Suprapubic skin (tissue), 4 donors: ENCODE measurements around the gene PLCB1.

ENCODE experiments used
- EP300 ChIP-seq: sonication (generic); formaldehyde crosslinking; IDR thresholded peaks from one replicate; pipeline ENCODE4 v1.6.1; 2017; ENCODE audit warnings: antibody characterized with exemption
- POLR2A ChIP-seq, 2 donors: fragments of 450-650 bp; IDR thresholded peaks; one replicate each; pipeline ENCODE4 v1.6.1; 2017; ENCODE audit warnings: antibody characterized with exemption in 2 of 2, mild to moderate bottlenecking in 2 of 2, moderate library complexity in 2 of 2
- POLR2AphosphoS5 ChIP-seq, 3 donors: sonication (generic); formaldehyde crosslinking; IDR thresholded peaks; one replicate each; pipeline ENCODE4 v1.6.1; 2017; ENCODE audit warnings: antibody characterized with exemption in 3 of 3
- TF ChIP-seq, protein P1 (sequence below), 2 donors: fragments of 200-600 bp in 1 of 2; fragments of 450-650 bp in 1 of 2; sonication (generic) in 1 of 2; IDR thresholded peaks; one replicate each; pipeline ENCODE4 v1.5.1; 2016 to 2019; ENCODE audit warnings: antibody characterized with exemption in 2 of 2, mild to moderate bottlenecking in 1 of 2, moderate library complexity in 1 of 2

DNA sequence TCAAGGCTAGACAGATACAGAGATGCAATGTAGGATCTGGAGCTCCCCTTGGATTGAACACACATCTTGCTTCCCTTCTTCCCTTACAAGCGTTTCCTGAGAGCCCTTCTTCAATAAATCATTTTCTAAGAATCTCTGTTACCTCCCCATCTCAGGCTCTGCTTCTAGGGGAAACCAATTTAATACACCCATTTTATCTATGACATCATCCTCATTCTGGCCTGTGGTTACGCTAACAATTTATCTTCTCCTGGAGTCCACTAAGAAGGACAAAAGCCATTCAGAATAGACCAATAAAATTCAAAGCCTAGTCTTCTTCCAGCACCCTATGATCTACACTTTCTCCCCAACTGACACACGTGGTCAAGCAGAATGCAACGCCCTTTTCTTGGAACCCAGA is 390.1 kb downstream of the PLCB1 start:
- TF ChIP-seq, protein P1, sequence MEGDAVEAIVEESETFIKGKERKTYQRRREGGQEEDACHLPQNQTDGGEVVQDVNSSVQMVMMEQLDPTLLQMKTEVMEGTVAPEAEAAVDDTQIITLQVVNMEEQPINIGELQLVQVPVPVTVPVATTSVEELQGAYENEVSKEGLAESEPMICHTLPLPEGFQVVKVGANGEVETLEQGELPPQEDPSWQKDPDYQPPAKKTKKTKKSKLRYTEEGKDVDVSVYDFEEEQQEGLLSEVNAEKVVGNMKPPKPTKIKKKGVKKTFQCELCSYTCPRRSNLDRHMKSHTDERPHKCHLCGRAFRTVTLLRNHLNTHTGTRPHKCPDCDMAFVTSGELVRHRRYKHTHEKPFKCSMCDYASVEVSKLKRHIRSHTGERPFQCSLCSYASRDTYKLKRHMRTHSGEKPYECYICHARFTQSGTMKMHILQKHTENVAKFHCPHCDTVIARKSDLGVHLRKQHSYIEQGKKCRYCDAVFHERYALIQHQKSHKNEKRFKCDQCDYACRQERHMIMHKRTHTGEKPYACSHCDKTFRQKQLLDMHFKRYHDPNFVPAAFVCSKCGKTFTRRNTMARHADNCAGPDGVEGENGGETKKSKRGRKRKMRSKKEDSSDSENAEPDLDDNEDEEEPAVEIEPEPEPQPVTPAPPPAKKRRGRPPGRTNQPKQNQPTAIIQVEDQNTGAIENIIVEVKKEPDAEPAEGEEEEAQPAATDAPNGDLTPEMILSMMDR (IDR thresholded peaks at IDR 0.05): no peak
- TF ChIP-seq POLR2A (IDR thresholded peaks at IDR 0.05) (no peak), POLR2AphosphoS5 (IDR thresholded peaks at IDR 0.05) (no peak), EP300 (no peak)
